ENCODE measurements around the gene MAPK11. TPM values are rescaled to one million over a fixed set of nuclear protein-coding genes. Genes with fewer than 3 reads are reported as not detected.
A peak's percentile ranks its signal among the peaks of the same experiment; 100 is the strongest.

Gene MAPK11
- total RNA-seq, 1 donor from 2014 or later: 11.3 TPM

- ATAC-seq (ENCODE audit: low read depth) (peak; percentile 82), DNase-seq (peak; percentile 76)
- TF ChIP-seq CTCF (IDR thresholded peaks at IDR 0.05): no peak
- H3K36me3 Mint-ChIP-seq (ENCODE audit: low read depth): peaks cover 16% of the 10 kb centered on the region
- CTCF ChIA-PET: interaction anchor here (0.7 to 4.0 kb wide), 11 partner anchors 9 to 370 kb away, joined by 3 to 39 read pairs (median 7); partner anchors contain the start of genes DENND6B and SCO2
- intact Hi-C loops (cut with micrococcal nuclease): no loop called here
- no peaks in the 10 kb centered on the region for H3K9me3 Mint-ChIP-seq
- no peaks in the 10 kb centered on the region for H3K27me3 Mint-ChIP-seq
- H3K4me3 Mint-ChIP-seq: peak within 1 kb of the TSS; percentile 84
- peak within 1 kb of the TSS; percentile 4 for H3K27ac Mint-ChIP-seq
- POLR2A ChIA-PET: interaction anchor here (0.5 to 3.0 kb wide), 23 partner anchors 7 to 370 kb away, joined by 3 to 17 read pairs (median 5); partner anchors contain the start of genes LMF2, MAPK12, NCAPH2 and SCO2
- H3K4me1 Mint-ChIP-seq: peaks cover 25% of the 10 kb centered on the region
Observed at GRCh38 chr22:50250555-50251476, 19.4 kb downstream of the MAPK11 start, which contains the start of gene HDAC10. Gene HDAC10, minus strand, starts transcription at chr22:50251265. Its CDS starts 233 bp downstream, at chr22:50251032.

- H3K4me3 Mint-ChIP-seq: peak overlapping the region; percentile 84
- no peaks in the 10 kb centered on the region for H3K9me3 Mint-ChIP-seq
- intact Hi-C loops (cut with micrococcal nuclease): no loop called here
- no peak for DNase-seq
- no peak overlapping the region for H3K27ac Mint-ChIP-seq
- TF ChIP-seq CTCF (IDR thresholded peaks at IDR 0.05): no peak
- CTCF ChIA-PET: interaction anchor here (0.9 to 4.0 kb wide), 8 partner anchors 9 to 371 kb away, joined by 3 to 39 read pairs (median 12); partner anchors contain the start of genes DENND6B and SCO2
- ATAC-seq (ENCODE audit: low read depth): no peak
- H3K36me3 Mint-ChIP-seq (ENCODE audit: low read depth): peaks cover 16% of the 10 kb centered on the region
- POLR2A ChIA-PET: interaction anchor here (0.7 to 3.0 kb wide), 10 partner anchors 11 to 371 kb away, joined by 3 to 17 read pairs (median 6); partner anchors contain the start of genes LMF2, MAPK12 and NCAPH2
- peaks cover 29% of the 10 kb centered on the region for H3K4me1 Mint-ChIP-seq
- no peaks in the 10 kb centered on the region for H3K27me3 Mint-ChIP-seq
Observed at GRCh38 chr22:50250249-50250554, 20.0 kb downstream of the MAPK11 start.

GRCh38 chr22:50249341-50250248 lies 20.6 kb downstream of the MAPK11 start:
- no peak for ATAC-seq (ENCODE audit: low read depth)
- POLR2A ChIA-PET: interaction anchor here (0.7 to 3.0 kb wide), 5 partner anchors 12 to 74 kb away, joined by 3 to 17 read pairs (median 6); partner anchors contain the start of gene MAPK12
- CTCF ChIA-PET: interaction anchor here (2.0 to 4.0 kb wide), 5 partner anchors 8 to 372 kb away, joined by 6 to 39 read pairs (median 15); partner anchors contain the start of gene DENND6B
- no peak for DNase-seq
- Mint-ChIP-seq H3K36me3 (ENCODE audit: low read depth) (peaks cover 21% of the 10 kb centered on the region), H3K27ac (no peak overlapping the region), H3K4me3 (peak overlapping the region; percentile 84), H3K4me1 (peaks cover 32% of the 10 kb centered on the region), H3K27me3 (no peaks in the 10 kb centered on the region), H3K9me3 (no peaks in the 10 kb centered on the region)
- TF ChIP-seq CTCF (IDR thresholded peaks at IDR 0.05): no peak
- intact Hi-C loops (cut with micrococcal nuclease): loop anchor here (10.0 kb wide), 1 partner anchor 225 kb away; the partner anchor contains the start of gene SBF1

GRCh38 chr22:50248196-50249081 lies 21.7 kb downstream of the MAPK11 start:
- no peak overlapping the region for H3K4me3 Mint-ChIP-seq
- no peaks in the 10 kb centered on the region for H3K9me3 Mint-ChIP-seq
- peak overlapping the region; percentile 66 for H3K27ac Mint-ChIP-seq
- no peak for DNase-seq
- H3K4me1 Mint-ChIP-seq: peaks cover 41% of the 10 kb centered on the region
- no peak for TF ChIP-seq CTCF (IDR thresholded peaks at IDR 0.05)
- no peak for ATAC-seq (ENCODE audit: low read depth)
- intact Hi-C loops (cut with micrococcal nuclease): loop anchor here (10.0 kb wide), 1 partner anchor 226 kb away; the partner anchor contains the start of gene SBF1
- CTCF ChIA-PET: no interaction called here
- POLR2A ChIA-PET: interaction anchor here (0.5 to 0.6 kb wide), 2 partner anchors 48 to 243 kb away, joined by 3 read pairs; no protein-coding TSS in a partner anchor
- no peaks in the 10 kb centered on the region for H3K27me3 Mint-ChIP-seq
- H3K36me3 Mint-ChIP-seq (ENCODE audit: low read depth): peaks cover 23% of the 10 kb centered on the region

All from activated B cell treated with CpG ODN at 0.5 μM for 24 hours (primary cell).